AG09319 (cell line): ENCODE measurements around the gene FLNA.

Source experiments
- DNase-seq: peaks from one replicate; pipeline ENCODE4 v3.0.0-alpha.2; 2010; ENCODE audit warnings: low read depth; ENCODE audit errors: extremely low read depth
- TF ChIP-seq, protein P1 (sequence below): IDR thresholded peaks from 2 replicates; pipeline ENCODE4 v1.5.1; 2011; ENCODE audit warnings: low read depth, mild to moderate bottlenecking, inconsistent platforms, low read length, moderate library complexity

Gene FLNA

DNA sequence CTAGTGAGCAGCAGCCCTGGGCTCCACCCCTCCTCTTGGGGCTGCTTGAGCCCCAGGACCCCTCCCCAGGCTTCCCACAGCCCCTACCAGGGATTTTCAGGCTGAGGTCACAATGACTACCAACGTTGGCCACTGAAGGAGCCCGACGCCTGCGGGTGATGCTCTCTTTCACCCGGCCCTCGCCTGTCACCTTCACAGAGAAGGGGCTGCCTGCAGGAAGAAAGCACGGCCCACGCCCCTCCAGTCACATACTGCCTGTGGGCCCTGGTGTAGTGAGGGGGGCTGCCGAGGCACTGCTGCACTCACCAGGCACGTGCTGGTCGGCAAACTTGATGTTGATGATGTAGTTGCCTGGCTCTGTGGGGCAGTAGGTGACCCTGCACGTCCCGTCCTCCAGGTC is 22.0 kb downstream of the FLNA start:
- TF ChIP-seq, protein P1, sequence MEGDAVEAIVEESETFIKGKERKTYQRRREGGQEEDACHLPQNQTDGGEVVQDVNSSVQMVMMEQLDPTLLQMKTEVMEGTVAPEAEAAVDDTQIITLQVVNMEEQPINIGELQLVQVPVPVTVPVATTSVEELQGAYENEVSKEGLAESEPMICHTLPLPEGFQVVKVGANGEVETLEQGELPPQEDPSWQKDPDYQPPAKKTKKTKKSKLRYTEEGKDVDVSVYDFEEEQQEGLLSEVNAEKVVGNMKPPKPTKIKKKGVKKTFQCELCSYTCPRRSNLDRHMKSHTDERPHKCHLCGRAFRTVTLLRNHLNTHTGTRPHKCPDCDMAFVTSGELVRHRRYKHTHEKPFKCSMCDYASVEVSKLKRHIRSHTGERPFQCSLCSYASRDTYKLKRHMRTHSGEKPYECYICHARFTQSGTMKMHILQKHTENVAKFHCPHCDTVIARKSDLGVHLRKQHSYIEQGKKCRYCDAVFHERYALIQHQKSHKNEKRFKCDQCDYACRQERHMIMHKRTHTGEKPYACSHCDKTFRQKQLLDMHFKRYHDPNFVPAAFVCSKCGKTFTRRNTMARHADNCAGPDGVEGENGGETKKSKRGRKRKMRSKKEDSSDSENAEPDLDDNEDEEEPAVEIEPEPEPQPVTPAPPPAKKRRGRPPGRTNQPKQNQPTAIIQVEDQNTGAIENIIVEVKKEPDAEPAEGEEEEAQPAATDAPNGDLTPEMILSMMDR = no peak
- DNase-seq = no peak

DNA sequence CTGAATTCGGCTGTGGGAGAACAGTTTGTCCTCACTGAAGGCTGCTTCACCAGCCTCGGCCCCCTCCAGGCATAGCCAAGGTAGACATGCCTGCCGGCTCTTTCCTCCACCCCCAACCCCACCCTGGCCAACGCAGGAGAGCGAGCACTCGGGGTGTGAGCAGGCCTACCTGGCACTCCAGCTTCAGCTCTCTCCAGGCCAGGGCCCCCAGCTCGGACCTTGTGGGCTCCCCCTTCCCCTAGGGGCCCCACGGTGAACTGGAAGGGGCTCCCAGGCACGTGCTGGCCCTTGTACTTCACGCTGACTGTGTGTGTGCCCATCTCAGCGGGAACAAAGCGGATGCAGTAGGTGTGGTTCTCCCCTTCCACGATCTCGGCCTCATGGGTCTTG is 22.4 kb downstream of the FLNA start:
- TF ChIP-seq, protein P1 = no peak
- no peak for DNase-seq

GRCh38 chrX:154351183-154352011 is 23.0 kb downstream of the FLNA start:
- DNase-seq = no peak
- TF ChIP-seq, protein P1 = no peak

- DNase-seq = no peak
- TF ChIP-seq, protein P1 = no peak
Observed at GRCh38 chrX:154350429-154351182, 23.8 kb downstream of the FLNA start.

- DNase-seq = no peak
- TF ChIP-seq, protein P1 = no peak
Observed at GRCh38 chrX:154349979-154350378, 24.5 kb downstream of the FLNA start.

- DNase-seq = no peak
Observed at GRCh38 chrX:154349359-154349935, 25.0 kb downstream of the FLNA start.

More at GRCh38 chrX:154349359-154349935, 25.0 kb downstream of the FLNA start:
- TF ChIP-seq, protein P1 = no peak
